NB4 (cell line): ENCODE measurements around the gene RBKS.
A peak's percentile ranks its signal among the peaks of the same experiment; 100 is the strongest.
"Not testable (repeated sequence)": the region's sequence is repeated elsewhere in the genome, so short reads cannot be mapped to it uniquely, and the experiment has no call there.

Experiments
- DNase-seq: peaks from one replicate; pipeline ENCODE4 v3.0.0; 2010; ENCODE audit warnings: low read depth
- H3K4me3 ChIP-seq: one replicate; pipeline ENCODE4 v1.5.1; 2011; ENCODE audit warnings: mild to moderate bottlenecking, low read depth, low read length, moderate library complexity
- CTCF ChIP-seq: IDR thresholded peaks from one replicate; pipeline ENCODE4 v1.5.1; 2012; ENCODE audit warnings: low read depth, low read length
- MAX ChIP-seq: IDR thresholded peaks from 2 replicates; pipeline ENCODE4 v1.6.1; 2011; ENCODE audit warnings: low read depth, low read length
- MYC ChIP-seq: IDR thresholded peaks from 2 replicates; pipeline ENCODE4 v1.6.1; 2011; ENCODE audit warnings: low read depth, low read length
- POLR2A ChIP-seq: IDR thresholded peaks from 2 replicates; pipeline ENCODE4 v1.6.1; 2011; ENCODE audit warnings: mild to moderate bottlenecking; ENCODE audit not compliant: insufficient read length; ENCODE audit errors: extremely low read depth

RBKS gene

GRCh38 chr2:27771548-27772335 is 118.4 kb downstream of the RBKS start, which contains the start of gene MRPL33:
TSS of gene MRPL33 (plus strand) at chr2:27771719. CDS start at chr2:27771778, 59 bp downstream.
- H3K4me3 ChIP-seq: peak within 1 kb of the TSS; percentile 77
- DNase-seq: peak; percentile 97
- TF ChIP-seq CTCF (no peak), POLR2A (peak; percentile 71), MYC (no peak; the same call in 1 of the 2 replicates), MAX (peak; percentile 49)

GRCh38 chr2:27771202-27771547 is 119.0 kb downstream of the RBKS start:
- peak overlapping the region; percentile 77 for H3K4me3 ChIP-seq
- DNase-seq: no peak
- TF ChIP-seq POLR2A (no peak), MYC (no peak), CTCF (no peak)

GRCh38 chr2:27766287-27766661 is 123.9 kb downstream of the RBKS start:
- TF ChIP-seq MYC (no peak), MAX (no peak), POLR2A (no peak), CTCF (no peak)
- no peak overlapping the region for H3K4me3 ChIP-seq
- DNase-seq: no peak

GRCh38 chr2:27765621-27766286 is 124.4 kb downstream of the RBKS start:
- no peak overlapping the region for H3K4me3 ChIP-seq
- no peak for DNase-seq
- TF ChIP-seq CTCF (no peak), MAX (no peak)

- not testable (repeated sequence) for DNase-seq
These were observed 125.7 kb downstream of the RBKS start for GRCh38 chr2:27764526-27764925.

GRCh38 chr2:27763907-27764267 is 126.3 kb downstream of the RBKS start:
- TF ChIP-seq POLR2A: no peak
- TF ChIP-seq MYC: no peak
- TF ChIP-seq MAX: no peak
- no peak for TF ChIP-seq CTCF
- H3K4me3 ChIP-seq: no peak overlapping the region
- no peak for DNase-seq

More at GRCh38 chr2:27764526-27764925, 125.7 kb downstream of the RBKS start:
- H3K4me3 ChIP-seq: not testable (repeated sequence)
